Breast epithelium (tissue), 4 donors: ENCODE results near the gene RPS6KC1. TPM values are rescaled to one million over a fixed set of nuclear protein-coding genes. Genes with fewer than 3 reads are reported as not detected.

Experiments
- DNase-seq, 2 donors: peaks; one replicate each; pipeline ENCODE4 v3.0.0-alpha.2; 2019; ENCODE audit warnings: low spot score in 2 of 2
- H3K27ac ChIP-seq, 2 donors: fragments of 200-600 bp; sonication (generic) in 1 of 2; one replicate each; pipeline ENCODE4 v1.5.1; 2016 to 2019; ENCODE audit warnings: mild to moderate bottlenecking in 1 of 2
- H3K27me3 ChIP-seq, 2 donors: fragments of 200-600 bp; sonication (generic) in 1 of 2; one replicate each; pipeline versions ENCODE4 v1.5.1 to v1.6.0; 2017 to 2019; ENCODE audit warnings: control low read depth in 1 of 2, mild to moderate bottlenecking in 1 of 2
- H3K36me3 ChIP-seq: fragments of 200-600 bp; one replicate; pipeline ENCODE4 v1.5.1; 2019
- H3K4me1 ChIP-seq, 2 donors: fragments of 200-600 bp; sonication (generic); one replicate each; pipeline ENCODE4 v1.5.1; 2016 to 2019; ENCODE audit warnings: control low read depth in 1 of 2
- H3K4me3 ChIP-seq, 3 donors: fragments of 200-600 bp; sonication (generic); 1 replicate in 2 of 3; 2 replicates in 1 of 3; pipeline ENCODE4 v1.5.1; 2016 to 2019; ENCODE audit warnings: mild to moderate bottlenecking in 3 of 3, moderate library complexity in 2 of 3
- H3K9me3 ChIP-seq, 2 donors: fragments of 200-600 bp; sonication (generic) in 1 of 2; one replicate each; pipeline ENCODE4 v1.5.1; 2016 to 2019; ENCODE audit warnings: control low read depth in 1 of 2
- POLR2A ChIP-seq: fragments of 450-650 bp; IDR thresholded peaks from one replicate; pipeline ENCODE4 v1.6.1; 2016; ENCODE audit warnings: antibody characterized with exemption, mild to moderate bottlenecking, moderate library complexity
- POLR2AphosphoS5 ChIP-seq, 3 donors: sonication (generic); formaldehyde crosslinking; IDR thresholded peaks; one replicate each; pipeline ENCODE4 v1.6.1; 2017; ENCODE audit warnings: antibody characterized with exemption in 3 of 3
- intact Hi-C: fragments of 100-400 bp; cut with DNase I; formaldehyde crosslinking; loops from one replicate; pipeline ENCODE4 v1.15.1; 2023; ENCODE audit warnings: low total_unique reads
- total RNA-seq, 3 donors: library from RNA; depleted of rRNA; stranded (reverse); fragments of >200 nt; gene quantifications; one replicate each; pipeline ENCODE4 v1.1.0, GENCODE V29; 2016
- TF ChIP-seq, protein P1 (sequence below), 3 donors: fragments of 450-650 bp; IDR thresholded peaks; one replicate each; pipeline ENCODE4 v1.5.1; 2016 to 2017; ENCODE audit warnings: antibody characterized with exemption in 3 of 3, mild to moderate bottlenecking in 3 of 3, moderate library complexity in 3 of 3

Gene RPS6KC1
- total RNA-seq, 3 donors from 2014 or later = 26.2 to 32.1 (median 28.2) TPM

- peaks cover 7 to 8% of the 10 kb centered on the region in 2 donors for H3K9me3 ChIP-seq
- no peak for DNase-seq
- no peaks in the 10 kb centered on the region for H3K27me3 ChIP-seq
- TF ChIP-seq POLR2A = no peak
- TF ChIP-seq POLR2AphosphoS5 (IDR thresholded peaks at IDR 0.05) = no peak
- TF ChIP-seq, protein P1, sequence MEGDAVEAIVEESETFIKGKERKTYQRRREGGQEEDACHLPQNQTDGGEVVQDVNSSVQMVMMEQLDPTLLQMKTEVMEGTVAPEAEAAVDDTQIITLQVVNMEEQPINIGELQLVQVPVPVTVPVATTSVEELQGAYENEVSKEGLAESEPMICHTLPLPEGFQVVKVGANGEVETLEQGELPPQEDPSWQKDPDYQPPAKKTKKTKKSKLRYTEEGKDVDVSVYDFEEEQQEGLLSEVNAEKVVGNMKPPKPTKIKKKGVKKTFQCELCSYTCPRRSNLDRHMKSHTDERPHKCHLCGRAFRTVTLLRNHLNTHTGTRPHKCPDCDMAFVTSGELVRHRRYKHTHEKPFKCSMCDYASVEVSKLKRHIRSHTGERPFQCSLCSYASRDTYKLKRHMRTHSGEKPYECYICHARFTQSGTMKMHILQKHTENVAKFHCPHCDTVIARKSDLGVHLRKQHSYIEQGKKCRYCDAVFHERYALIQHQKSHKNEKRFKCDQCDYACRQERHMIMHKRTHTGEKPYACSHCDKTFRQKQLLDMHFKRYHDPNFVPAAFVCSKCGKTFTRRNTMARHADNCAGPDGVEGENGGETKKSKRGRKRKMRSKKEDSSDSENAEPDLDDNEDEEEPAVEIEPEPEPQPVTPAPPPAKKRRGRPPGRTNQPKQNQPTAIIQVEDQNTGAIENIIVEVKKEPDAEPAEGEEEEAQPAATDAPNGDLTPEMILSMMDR (IDR thresholded peaks at IDR 0.05) = no peak
- H3K27ac ChIP-seq = no peak overlapping the region
- no peaks in the 10 kb centered on the region for H3K4me1 ChIP-seq
- no peaks in the 10 kb centered on the region for H3K36me3 ChIP-seq
- intact Hi-C loops = no loop called here
- H3K4me3 ChIP-seq = no peak overlapping the region
Measured at GRCh38 chr1:213180833-213181232, 129.8 kb downstream of the RPS6KC1 start.

DNA sequence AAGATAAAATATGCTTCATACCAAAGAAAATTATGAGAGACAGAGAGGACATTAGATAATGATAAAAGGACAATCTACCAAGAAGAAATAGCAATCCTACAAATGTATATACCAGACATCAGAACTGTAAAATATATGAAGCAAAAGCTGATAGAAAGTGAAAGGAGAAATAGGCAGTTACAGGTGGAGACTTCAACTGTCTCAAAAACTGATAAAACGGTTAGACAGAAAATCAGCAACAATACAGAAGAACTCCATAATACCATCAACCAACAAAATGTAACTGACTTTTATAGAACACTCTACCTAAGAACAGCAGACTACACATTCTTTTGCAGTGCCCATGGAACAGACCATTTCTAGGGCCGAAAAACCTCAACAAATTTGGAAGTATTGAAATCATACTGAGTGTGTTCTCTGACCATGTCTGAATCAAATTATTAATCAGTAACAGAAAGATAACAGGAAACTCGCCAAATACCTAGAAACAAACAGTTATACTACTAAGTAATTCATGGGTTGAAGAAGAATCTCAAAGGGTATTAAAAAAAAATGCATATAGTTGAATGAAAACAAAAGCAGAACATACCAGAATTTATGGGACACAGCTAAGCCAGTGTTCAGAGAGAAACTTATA, 132.1 kb downstream of the RPS6KC1 start:
- Histone ChIP-seq H3K36me3 (no peaks in the 10 kb centered on the region), H3K4me1 (no peaks in the 10 kb centered on the region), H3K27ac (no peak overlapping the region), H3K27me3 (no peaks in the 10 kb centered on the region), H3K4me3 (no peak overlapping the region), H3K9me3 (peaks cover 19 to 22% of the 10 kb centered on the region in 2 donors)
- intact Hi-C loops = no loop called here
- no peak for DNase-seq
- no peak for TF ChIP-seq POLR2AphosphoS5 (IDR thresholded peaks at IDR 0.05)

GRCh38 chr1:213186168-213186567, 135.1 kb downstream of the RPS6KC1 start:
- intact Hi-C loops = no loop called here
- Histone ChIP-seq H3K36me3 (no peaks in the 10 kb centered on the region), H3K4me3 (no peak overlapping the region), H3K9me3 (peaks cover 28 to 33% of the 10 kb centered on the region in 2 donors), H3K27me3 (no peaks in the 10 kb centered on the region), H3K27ac (no peak overlapping the region), H3K4me1 (no peaks in the 10 kb centered on the region)
- no peak for DNase-seq
- no peak for TF ChIP-seq POLR2A
- TF ChIP-seq POLR2AphosphoS5 (IDR thresholded peaks at IDR 0.05) = no peak
- TF ChIP-seq, protein P1 (IDR thresholded peaks at IDR 0.05) = no peak

GRCh38 chr1:213192026-213192425, 141.0 kb downstream of the RPS6KC1 start:
- intact Hi-C loops = no loop called here
- DNase-seq = no peak
- Histone ChIP-seq H3K36me3 (no peaks in the 10 kb centered on the region), H3K4me3 (no peak overlapping the region), H3K9me3 (peaks cover 10 to 19% of the 10 kb centered on the region in 2 donors), H3K27ac (no peak overlapping the region), H3K27me3 (no peaks in the 10 kb centered on the region), H3K4me1 (no peaks in the 10 kb centered on the region)
- TF ChIP-seq POLR2AphosphoS5 (IDR thresholded peaks at IDR 0.05) (no peak), POLR2A (no peak)
- TF ChIP-seq, protein P1 (IDR thresholded peaks at IDR 0.05) = no peak

GRCh38 chr1:213194383-213194782, 143.3 kb downstream of the RPS6KC1 start:
- intact Hi-C loops = no loop called here
- Histone ChIP-seq H3K36me3 (no peaks in the 10 kb centered on the region), H3K4me1 (no peaks in the 10 kb centered on the region), H3K9me3 (peaks cover 6 to 27% of the 10 kb centered on the region in 2 donors), H3K27me3 (no peaks in the 10 kb centered on the region), H3K27ac (no peak overlapping the region), H3K4me3 (no peak overlapping the region)
- DNase-seq = no peak
- TF ChIP-seq POLR2A (no peak), POLR2AphosphoS5 (IDR thresholded peaks at IDR 0.05) (no peak)
- TF ChIP-seq, protein P1 (IDR thresholded peaks at IDR 0.05) = no peak
